ENCODE measurements around the gene UCP3.

UCP3 gene

GRCh38 chr11:73999581-74000306 is 9.1 kb downstream of the UCP3 start:
- DNase-seq = peak; percentile 54

GRCh38 chr11:73998846-73999575 is 9.9 kb downstream of the UCP3 start:
- peak; percentile 30 for DNase-seq

- peak; percentile 54 for DNase-seq
Measured at GRCh38 chr11:73997120-73997770, 11.6 kb downstream of the UCP3 start.

GRCh38 chr11:73996161-73996747 is 12.6 kb downstream of the UCP3 start:
- DNase-seq = peak; percentile 51

- DNase-seq = no peak
Measured at GRCh38 chr11:73995731-73996130, 13.2 kb downstream of the UCP3 start.

GRCh38 chr11:73995247-73995646 is 13.6 kb downstream of the UCP3 start:
- DNase-seq = no peak

GRCh38 chr11:73991471-73992006 is 17.3 kb downstream of the UCP3 start:
- peak; percentile 54 for DNase-seq

GRCh38 chr11:73990730-73991129 is 18.2 kb downstream of the UCP3 start:
- DNase-seq = no peak

- DNase-seq = no peak
Measured at GRCh38 chr11:73989156-73989555, 19.7 kb downstream of the UCP3 start.

GRCh38 chr11:73988227-73988626 is 20.7 kb downstream of the UCP3 start:
- peak; percentile 15 for DNase-seq

- peak; percentile 54 for DNase-seq
Measured at GRCh38 chr11:73985661-73986060, 23.2 kb downstream of the UCP3 start.

GRCh38 chr11:73983741-73984538 is 24.9 kb downstream of the UCP3 start:
- DNase-seq = peak; percentile 62

GRCh38 chr11:73982990-73983740 is 25.7 kb downstream of the UCP3 start:
- peak; percentile 94 for DNase-seq

- peak; percentile 93 for DNase-seq
Measured at GRCh38 chr11:73982595-73982989, 26.3 kb downstream of the UCP3 start, which contains the start of gene UCP2. Gene UCP2 (minus strand): TSS chr11:73982843. CDS start chr11:73978378, 4,465 bp downstream.

- DNase-seq = peak; percentile 62
Measured at GRCh38 chr11:73981051-73981805, 27.7 kb downstream of the UCP3 start.

GRCh38 chr11:73980001-73980961 is 28.6 kb downstream of the UCP3 start:
- peak; percentile 84 for DNase-seq

GRCh38 chr11:73978576-73979086 is 30.3 kb downstream of the UCP3 start:
- no peak for DNase-seq

GRCh38 chr11:73977856-73978519 is 30.9 kb downstream of the UCP3 start:
- peak; percentile 55 for DNase-seq

Data from activated CD8-positive, alpha-beta memory T cell treated with anti-CD3 and anti-CD28 coated beads for 24 hours (primary cell).